ENCODE data around the gene PKN1. TPM values are rescaled to one million over a fixed set of nuclear protein-coding genes. Genes with fewer than 3 reads are reported as not detected.
A peak's percentile ranks its signal among the peaks of the same experiment; 100 is the strongest.

Gene PKN1
- total and polyA plus RNA-seq, 2 of the 4 experiments (the other 2 are of a cell fraction), result 39.1 to 41.4 TPM

GRCh38 chr19:14414926-14415690 lies 18.0 kb upstream of the PKN1 start (continued):
- no peak for TF ChIP-seq NFE2L2 (IDR thresholded peaks at IDR 0.05; ENCODE audit: low read depth, low read length)

GRCh38 chr19:14416817-14417231 lies 16.3 kb upstream of the PKN1 start:
- H4K20me1 ChIP-seq (ENCODE audit: insufficient read depth, low read length), result peaks cover 59% of the 10 kb centered on the region
- in situ Hi-C loops (cut with MboI; ENCODE audit: low sequenced_read_pairs), result no loop called here
- TF ChIP-seq CTCF (conservative IDR thresholded peaks at IDR 0.05; ENCODE audit: low read depth, low read length), result no peak
- TF ChIP-seq SMC3 (IDR thresholded peaks at IDR 0.05; ENCODE audit: low read depth, low read length), result no peak
- no peak for TF ChIP-seq MAZ (IDR thresholded peaks at IDR 0.05; ENCODE audit: borderline replicate concordance, low read depth, low read length)
- no peak for TF ChIP-seq ELK1 (IDR thresholded peaks at IDR 0.05; ENCODE audit: borderline replicate concordance, low read depth, low read length)
- TF ChIP-seq BHLHE40 (IDR thresholded peaks at IDR 0.05; ENCODE audit: low read depth, low read length), result no peak
- TF ChIP-seq MXI1 (IDR thresholded peaks at IDR 0.05; ENCODE audit: borderline replicate concordance, low read depth, low read length), result no peak
- no peak for TF ChIP-seq NFE2L2 (IDR thresholded peaks at IDR 0.05; ENCODE audit: low read depth, low read length)
- TF ChIP-seq MAFK (IDR thresholded peaks at IDR 0.05; ENCODE audit: low read depth, low read length), result no peak
- TF ChIP-seq RFX5 (IDR thresholded peaks at IDR 0.05; ENCODE audit: low read depth, low read length), result no peak
- TF ChIP-seq POLR2A (IDR thresholded peaks at IDR 0.05; ENCODE audit: low read depth, low read length), result no peak
- no peak for TF ChIP-seq CHD1 (IDR thresholded peaks at IDR 0.05; ENCODE audit: low read depth, low read length)
- TF ChIP-seq RAD21 (IDR thresholded peaks at IDR 0.05; ENCODE audit: low read length), result no peak
- TF ChIP-seq RCOR1 (IDR thresholded peaks at IDR 0.05; ENCODE audit: insufficient replicate concordance, low read length), result no peak
- TF ChIP-seq CEBPB (IDR thresholded peaks at IDR 0.05; ENCODE audit: low read depth, low read length), result no peak

More at GRCh38 chr19:14416817-14417231, 16.3 kb upstream of the PKN1 start:
- Histone ChIP-seq H3K36me3 (ENCODE audit: control insufficient read depth, insufficient read depth, low read length) (peaks cover 11% of the 10 kb centered on the region), H3K56ac (ENCODE audit: extremely low read depth, insufficient read depth, low read length) (no peak overlapping the region), H4K91ac (ENCODE audit: insufficient read depth, low read depth, low read length) (no peak overlapping the region), H3K9me3 (ENCODE audit: control insufficient read depth, insufficient read depth, low read length) (no peaks in the 10 kb centered on the region), H4K8ac (ENCODE audit: low read depth in 2 of 2, low read length in 2 of 2) (no peak overlapping the region), H3K4me2 (ENCODE audit: low read depth, low read length) (no peak overlapping the region; the same call in 1 of the 2 replicates), H3K9me1 (ENCODE audit: insufficient read depth, low read length) (peaks cover 9% of the 10 kb centered on the region; the same call in 1 of the 2 replicates), H2AFZ (replicated peaks; ENCODE audit: low read length, poor library complexity) (no peak overlapping the region), H2BK20ac (ENCODE audit: low read depth, low read length) (no peak overlapping the region), H2BK15ac (ENCODE audit: low read depth, low read length) (no peak overlapping the region), H3K79me1 (ENCODE audit: low read depth in 1 of 2, low read length in 2 of 2) (peaks cover 0 to 37% of the 10 kb centered on the region in 2 experiments; a peak in 2 of 4 replicates), H2AK5ac (ENCODE audit: low read depth, low read length) (no peak overlapping the region), H3K4me1 (ENCODE audit: control insufficient read depth, insufficient read depth, low read length) (peaks cover 11% of the 10 kb centered on the region; the same call in 1 of the 2 replicates), H3K18ac (ENCODE audit: low read depth, low read length) (no peak overlapping the region), H4K5ac (ENCODE audit: low read depth, low read length) (no peak overlapping the region), H3K9ac (ENCODE audit: low read depth, low read length) (no peak overlapping the region), H3K27ac (ENCODE audit: insufficient read depth, low read length) (no peak overlapping the region), H3K4ac (ENCODE audit: low read depth, low read length) (0 out of 2 replicates have a peak overlapping the region, but pooled peaks have one; percentile 0), H2AK9ac (replicated peaks; ENCODE audit: low read depth, low read length, poor library complexity) (no peak overlapping the region), H3K14ac (replicated peaks; ENCODE audit: low read depth, low read length) (no peak overlapping the region), H3K27me3 (ENCODE audit: control insufficient read depth, insufficient read depth, low read length) (no peaks in the 10 kb centered on the region), H2BK120ac (ENCODE audit: low read depth, low read length) (no peak overlapping the region), H3K4me3 (ENCODE audit: insufficient read depth, low read depth, low read length) (no peak overlapping the region), H3K23ac (ENCODE audit: low read depth, low read length) (peak overlapping the region; percentile 12; the same call in 1 of the 2 replicates), H2BK5ac (ENCODE audit: low read depth, low read length, poor library complexity, severe bottlenecking) (no peak overlapping the region)
- dilution Hi-C loops (cut with HindIII; ENCODE audit: low sequenced_read_pairs, unreplicated experiment), result no loop called here
- DNase-seq, result no peak
- intact Hi-C loops (cut with micrococcal nuclease), result no loop called here
- no TSS peak for BruUV-seq (replicated peaks)
- 69% methylated on average over 3 of the region's 6 CpGs; no CpG with 5 or more reads in 1 of the 2 experiments for WGBS, 2 experiments (ENCODE audit: extremely low coverage in 2 of 2, insufficient read length in 1 of 2)
- CTCF ChIA-PET, result no interaction called here
- ATAC-seq (ENCODE audit: low read depth), result no peak
- POLR2A ChIA-PET (ENCODE audit: unreplicated experiment), result no interaction called here

Measured in IMR-90 (cell line).